EH (cell line): ENCODE results near the gene ACKR3.

Experiments
- DNase-seq: peaks from one replicate; pipeline ENCODE4 v3.0.0-alpha.2; 2015; ENCODE audit warnings: low read depth

The ACKR3 gene

GRCh38 chr2:236550290-236550689, 19.3 kb upstream of the ACKR3 start:
- DNase-seq: no peak

GRCh38 chr2:236550701-236551465, 18.7 kb upstream of the ACKR3 start:
- DNase-seq: no peak

- DNase-seq: no peak
These were observed 18.0 kb upstream of the ACKR3 start for GRCh38 chr2:236551471-236552211.

- no peak for DNase-seq
These were observed 17.4 kb upstream of the ACKR3 start for GRCh38 chr2:236552212-236552542.

GRCh38 chr2:236552581-236553363, 16.9 kb upstream of the ACKR3 start:
- DNase-seq: no peak

GRCh38 chr2:236553522-236553921, 16.1 kb upstream of the ACKR3 start:
- DNase-seq: no peak

- DNase-seq: no peak
These were observed 14.9 kb upstream of the ACKR3 start for GRCh38 chr2:236554629-236555282.

- no peak for DNase-seq
These were observed 14.1 kb upstream of the ACKR3 start for GRCh38 chr2:236555481-236555880.

- DNase-seq: no peak
These were observed 12.2 kb upstream of the ACKR3 start for GRCh38 chr2:236557306-236558030.

GRCh38 chr2:236558036-236558435, 11.6 kb upstream of the ACKR3 start:
- no peak for DNase-seq

- no peak for DNase-seq
These were observed 10.3 kb upstream of the ACKR3 start for GRCh38 chr2:236558993-236559978.

- no peak for DNase-seq
These were observed 7.8 kb upstream of the ACKR3 start for GRCh38 chr2:236561874-236562273.

GRCh38 chr2:236562434-236562833, 7.2 kb upstream of the ACKR3 start:
- peak; percentile 20 for DNase-seq

- DNase-seq: no peak
These were observed 5.7 kb upstream of the ACKR3 start for GRCh38 chr2:236563953-236564352.

GRCh38 chr2:236565212-236565611, 4.4 kb upstream of the ACKR3 start:
- no peak for DNase-seq

- no peak for DNase-seq
These were observed 3.7 kb upstream of the ACKR3 start for GRCh38 chr2:236565879-236566402.

- DNase-seq: no peak
These were observed 3.0 kb upstream of the ACKR3 start for GRCh38 chr2:236566596-236566995.

- DNase-seq: peak; percentile 24
These were observed 1.3 kb upstream of the ACKR3 start for GRCh38 chr2:236568068-236568921.

- no peak for DNase-seq
These were observed 578 bp upstream of the ACKR3 start for GRCh38 chr2:236568922-236569572.
